SHP77 treated with DMSO at 0.1 percent for 48 hours (cell line): ENCODE measurements around the gene ZCCHC10.
"Not testable (repeated sequence)": the region's sequence is repeated elsewhere in the genome, so short reads cannot be mapped to it uniquely, and the experiment has no call there.

Experiments
- DNase-seq: peaks from one replicate; lab custom pipeline; 2025; lab: John Stamatoyannopoulos, UW

Gene ZCCHC10

GRCh38 chr5:133041910-133042309, 15.6 kb upstream of the ZCCHC10 start:
- DNase-seq: no peak

- DNase-seq: no peak
Observed at GRCh38 chr5:133041157-133041784, 14.9 kb upstream of the ZCCHC10 start.

- not testable (repeated sequence) for DNase-seq
Observed at GRCh38 chr5:133036677-133037076, 10.3 kb upstream of the ZCCHC10 start.

- DNase-seq: no peak
Observed at GRCh38 chr5:133035224-133035623, 8.9 kb upstream of the ZCCHC10 start.

- DNase-seq: no peak
Observed at GRCh38 chr5:133034064-133034463, 7.7 kb upstream of the ZCCHC10 start.

- no peak for DNase-seq
Observed at GRCh38 chr5:133032852-133033742, 6.7 kb upstream of the ZCCHC10 start.

GRCh38 chr5:133030343-133031005, 4.1 kb upstream of the ZCCHC10 start:
- DNase-seq: no peak

GRCh38 chr5:133029416-133029815, 3.1 kb upstream of the ZCCHC10 start:
- no peak for DNase-seq

- DNase-seq: no peak
Observed at GRCh38 chr5:133026664-133027153, 360 bp upstream of the ZCCHC10 start.

- not testable (repeated sequence) for DNase-seq
Observed at GRCh38 chr5:133019471-133019870, 6.9 kb downstream of the ZCCHC10 start.

GRCh38 chr5:133017964-133018363, 8.4 kb downstream of the ZCCHC10 start:
- no peak for DNase-seq

- DNase-seq: no peak
Observed at GRCh38 chr5:133015466-133015865, 10.9 kb downstream of the ZCCHC10 start.

- DNase-seq: not testable (repeated sequence)
Observed at GRCh38 chr5:133008455-133008854, 17.9 kb downstream of the ZCCHC10 start.

GRCh38 chr5:133006653-133007052, 19.7 kb downstream of the ZCCHC10 start:
- DNase-seq: no peak

- DNase-seq: no peak
Observed at GRCh38 chr5:132999246-132999645, 27.1 kb downstream of the ZCCHC10 start.

- DNase-seq: no peak
Observed at GRCh38 chr5:132998556-132998955, 27.8 kb downstream of the ZCCHC10 start.

GRCh38 chr5:132996307-132996706, 30.0 kb downstream of the ZCCHC10 start:
- no peak for DNase-seq

- no peak for DNase-seq
Observed at GRCh38 chr5:132987531-132988408, 38.6 kb downstream of the ZCCHC10 start.

- not testable (repeated sequence) for DNase-seq
Observed at GRCh38 chr5:132982971-132983370, 43.4 kb downstream of the ZCCHC10 start.

GRCh38 chr5:132981288-132981687, 45.1 kb downstream of the ZCCHC10 start:
- no peak for DNase-seq

GRCh38 chr5:132979976-132980375, 46.4 kb downstream of the ZCCHC10 start:
- DNase-seq: no peak
